ENCODE results near the gene OPN1SW.

DNA sequence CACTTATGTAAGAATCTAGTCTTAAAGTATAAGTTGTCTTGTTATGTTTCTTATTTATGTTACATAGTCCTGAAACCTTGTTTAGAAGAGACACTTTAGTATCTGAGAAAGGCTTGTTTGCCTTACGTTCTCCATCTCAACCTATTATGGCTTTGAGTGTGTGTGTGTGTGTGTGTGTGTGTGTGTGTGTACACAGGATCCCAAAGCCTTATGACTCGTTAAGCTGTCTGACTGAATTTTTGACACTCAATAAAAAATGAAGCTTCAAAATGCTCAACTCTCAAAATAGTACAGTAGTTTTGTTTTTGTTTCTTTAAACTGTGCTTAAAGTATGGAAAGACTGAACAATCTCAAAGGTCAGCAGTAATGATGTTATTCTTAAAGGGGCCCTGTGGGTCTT is 18.4 kb downstream of the OPN1SW start:
- TF ChIP-seq, protein P1, sequence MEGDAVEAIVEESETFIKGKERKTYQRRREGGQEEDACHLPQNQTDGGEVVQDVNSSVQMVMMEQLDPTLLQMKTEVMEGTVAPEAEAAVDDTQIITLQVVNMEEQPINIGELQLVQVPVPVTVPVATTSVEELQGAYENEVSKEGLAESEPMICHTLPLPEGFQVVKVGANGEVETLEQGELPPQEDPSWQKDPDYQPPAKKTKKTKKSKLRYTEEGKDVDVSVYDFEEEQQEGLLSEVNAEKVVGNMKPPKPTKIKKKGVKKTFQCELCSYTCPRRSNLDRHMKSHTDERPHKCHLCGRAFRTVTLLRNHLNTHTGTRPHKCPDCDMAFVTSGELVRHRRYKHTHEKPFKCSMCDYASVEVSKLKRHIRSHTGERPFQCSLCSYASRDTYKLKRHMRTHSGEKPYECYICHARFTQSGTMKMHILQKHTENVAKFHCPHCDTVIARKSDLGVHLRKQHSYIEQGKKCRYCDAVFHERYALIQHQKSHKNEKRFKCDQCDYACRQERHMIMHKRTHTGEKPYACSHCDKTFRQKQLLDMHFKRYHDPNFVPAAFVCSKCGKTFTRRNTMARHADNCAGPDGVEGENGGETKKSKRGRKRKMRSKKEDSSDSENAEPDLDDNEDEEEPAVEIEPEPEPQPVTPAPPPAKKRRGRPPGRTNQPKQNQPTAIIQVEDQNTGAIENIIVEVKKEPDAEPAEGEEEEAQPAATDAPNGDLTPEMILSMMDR (IDR thresholded peaks at IDR 0.05; ENCODE audit: low read length), result no peak
- TF ChIP-seq EZH2 (optimal IDR thresholded peaks at IDR 0.05; ENCODE audit: low read depth, low read length), result no peak
